Activated T-helper 2 cell treated with anti-CD3 and anti-CD28 coated beads, Interferon-gamma antibody, Interleukin-2, Interleukin-4, amounts not matched to agents 10 μg/mL and 5 μg/mL and 100 μg/mL, durations not matched to agents 14 hours and 24 hours and 36 hours (primary cell): ENCODE data around the gene RAB22A. TPM values are rescaled to one million over a fixed set of nuclear protein-coding genes. Genes with fewer than 3 reads are reported as not detected.
"Not testable (repeated sequence)": the region's sequence is repeated elsewhere in the genome, so short reads cannot be mapped to it uniquely, and the experiment has no call there.

Experiments used
- DNase-seq: peaks from one replicate; pipeline ENCODE4 v3.0.0; 2021; ENCODE audit warnings: low spot score
- H3K27ac Mint-ChIP-seq: one replicate; pipeline ENCODE4 v1.8.0; 2021; ENCODE audit warnings: mixed read lengths
- H3K27me3 Mint-ChIP-seq: one replicate; pipeline ENCODE4 v1.8.0; 2021; ENCODE audit warnings: low read depth, mixed read lengths
- H3K36me3 Mint-ChIP-seq: one replicate; pipeline ENCODE4 v1.8.0; 2021; ENCODE audit warnings: low read depth, mixed read lengths
- H3K4me1 Mint-ChIP-seq: one replicate; pipeline ENCODE4 v1.8.0; 2021; ENCODE audit warnings: low read depth, mixed read lengths
- H3K4me3 Mint-ChIP-seq: one replicate; pipeline ENCODE4 v1.8.0; 2021; ENCODE audit warnings: low read depth, mild to moderate bottlenecking, moderate library complexity, mixed read lengths
- H3K9me3 Mint-ChIP-seq: one replicate; pipeline ENCODE4 v1.8.0; 2021; ENCODE audit warnings: mixed read lengths
- intact Hi-C: fragments of 100-400 bp; cut with micrococcal nuclease; formaldehyde crosslinking; loops from one replicate; pipeline ENCODE4 v1.15.1; 2023
- total RNA-seq: library from RNA; stranded (reverse); gene quantifications from 2 replicates; pipeline ENCODE4 v1.2.3, GENCODE V29; 2022

The RAB22A gene
- total RNA-seq, 1 donor from 2014 or later, result 16.0 TPM

- no peaks in the 10 kb centered on the region for H3K9me3 Mint-ChIP-seq
- no peak for DNase-seq
- no peak overlapping the region for H3K4me3 Mint-ChIP-seq
- H3K36me3 Mint-ChIP-seq, result peaks cover 27% of the 10 kb centered on the region
- H3K27ac Mint-ChIP-seq, result no peak overlapping the region
- H3K27me3 Mint-ChIP-seq, result no peaks in the 10 kb centered on the region
- peaks cover 4% of the 10 kb centered on the region for H3K4me1 Mint-ChIP-seq
- intact Hi-C loops, result no loop called here
These were observed 57.4 kb downstream of the RAB22A start for GRCh38 chr20:58366866-58367265.

DNA sequence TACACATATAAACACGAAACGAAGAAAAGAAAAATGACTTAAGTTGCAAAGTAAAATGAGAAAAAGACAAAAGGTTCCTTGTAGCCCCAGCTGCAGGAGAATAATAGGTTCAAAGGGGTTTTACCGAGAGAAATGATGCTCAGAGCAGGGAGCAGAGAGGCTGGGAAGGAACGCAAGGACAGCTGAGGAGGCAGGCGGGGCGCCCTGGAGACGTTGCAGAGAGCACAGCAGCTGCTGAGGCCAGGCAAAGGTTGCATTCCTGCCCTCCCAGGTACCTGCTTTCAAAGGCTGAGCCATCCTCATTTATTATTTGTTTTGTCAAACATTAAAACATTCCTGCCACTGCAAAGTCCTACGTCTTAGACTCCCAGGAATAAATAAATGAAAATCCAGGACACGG is 63.3 kb downstream of the RAB22A start:
- no peak overlapping the region for H3K4me3 Mint-ChIP-seq
- H3K27ac Mint-ChIP-seq, result no peak overlapping the region
- intact Hi-C loops, result no loop called here
- no peaks in the 10 kb centered on the region for H3K9me3 Mint-ChIP-seq
- H3K36me3 Mint-ChIP-seq, result no peaks in the 10 kb centered on the region
- DNase-seq, result no peak
- H3K27me3 Mint-ChIP-seq, result peaks cover 8% of the 10 kb centered on the region
- peaks cover 2% of the 10 kb centered on the region for H3K4me1 Mint-ChIP-seq

GRCh38 chr20:58373296-58373695 is 63.8 kb downstream of the RAB22A start:
- intact Hi-C loops, H3K4me3 Mint-ChIP-seq, H3K4me1 Mint-ChIP-seq, H3K27ac Mint-ChIP-seq, H3K9me3 Mint-ChIP-seq, DNase-seq, H3K36me3 Mint-ChIP-seq: not testable (repeated sequence)
- H3K27me3 Mint-ChIP-seq, result peaks cover 12% of the 10 kb centered on the region

DNA sequence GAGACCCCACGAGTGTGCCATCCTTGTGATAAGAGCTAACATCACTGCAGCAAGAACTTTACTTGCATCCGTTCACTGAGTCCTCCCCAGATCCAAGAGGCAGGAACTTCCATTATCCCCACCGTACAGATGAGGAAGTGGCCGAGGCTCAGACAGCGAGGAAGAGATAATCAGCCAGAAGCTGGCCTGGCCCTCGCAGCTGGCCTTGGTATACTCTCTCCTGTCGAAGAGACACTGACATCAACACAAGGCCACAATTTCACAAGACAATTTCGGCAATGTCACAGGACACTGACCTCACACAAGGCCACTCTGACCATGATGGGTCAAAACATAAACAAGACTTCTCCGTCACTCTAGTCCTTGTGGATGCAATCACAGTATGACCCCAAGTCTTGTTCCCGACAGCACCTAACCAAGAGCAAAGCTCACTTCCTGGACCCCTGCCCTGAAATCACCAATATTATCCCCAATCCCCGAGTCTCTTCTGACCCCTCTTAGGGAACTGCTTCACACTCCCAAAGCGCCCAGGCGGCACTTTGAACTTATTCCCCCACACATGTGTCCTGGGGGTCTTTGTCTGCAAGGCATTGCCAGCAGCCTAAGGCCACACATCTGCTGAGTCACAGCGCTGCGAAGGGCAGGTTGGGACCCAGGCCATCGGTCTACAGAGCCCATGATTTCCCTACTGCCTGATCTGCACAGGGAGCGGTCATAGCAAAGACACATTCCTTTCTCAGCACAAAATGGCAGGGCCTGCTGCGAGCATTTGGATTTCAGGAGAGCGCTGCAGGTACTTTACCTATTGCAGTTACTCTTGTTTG is 64.7 kb downstream of the RAB22A start:
- Mint-ChIP-seq H3K4me3 (no peak overlapping the region), H3K27me3 (peaks cover 17% of the 10 kb centered on the region), H3K9me3 (no peaks in the 10 kb centered on the region), H3K36me3 (no peaks in the 10 kb centered on the region), H3K4me1 (peaks cover 2% of the 10 kb centered on the region), H3K27ac (no peak overlapping the region)
- no peak for DNase-seq
- intact Hi-C loops, result no loop called here

GRCh38 chr20:58374906-58375758 is 65.6 kb downstream of the RAB22A start:
- H3K4me1 Mint-ChIP-seq, result peaks cover 2% of the 10 kb centered on the region
- DNase-seq, result no peak
- peaks cover 22% of the 10 kb centered on the region for H3K27me3 Mint-ChIP-seq
- no peaks in the 10 kb centered on the region for H3K9me3 Mint-ChIP-seq
- H3K36me3 Mint-ChIP-seq, result no peaks in the 10 kb centered on the region
- no peak overlapping the region for H3K27ac Mint-ChIP-seq
- no peak overlapping the region for H3K4me3 Mint-ChIP-seq
- intact Hi-C loops, result no loop called here

DNA sequence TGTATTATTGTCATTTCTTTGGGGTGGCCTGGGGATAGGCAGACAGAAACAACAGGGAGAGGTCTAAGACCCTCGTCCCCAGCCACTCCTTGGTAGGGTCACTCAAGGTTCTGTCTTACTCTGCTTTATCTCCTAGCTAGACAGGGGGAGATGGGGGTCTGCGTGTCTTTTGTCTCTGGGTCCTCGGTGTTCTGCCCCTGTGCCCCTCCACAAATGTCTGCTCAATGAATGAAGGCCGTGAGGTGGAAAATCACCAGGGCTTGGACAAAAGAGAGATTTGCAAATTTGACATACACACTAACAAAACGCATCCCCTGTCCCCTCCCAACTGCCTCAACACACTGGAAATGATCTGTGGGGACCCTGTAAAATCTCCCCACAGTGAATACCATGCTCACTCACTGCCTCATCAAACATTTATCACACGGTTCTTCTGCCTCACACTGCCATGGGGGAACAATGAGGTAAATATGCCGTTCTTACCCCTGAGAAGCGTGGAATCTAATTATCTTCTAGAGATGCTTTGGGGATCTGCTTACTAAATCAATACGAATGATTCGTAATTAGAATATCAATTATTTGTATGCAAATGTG is 66.3 kb downstream of the RAB22A start:
- intact Hi-C loops, result no loop called here
- H3K4me3 Mint-ChIP-seq, result no peak overlapping the region
- H3K36me3 Mint-ChIP-seq, result no peaks in the 10 kb centered on the region
- H3K4me1 Mint-ChIP-seq, result peaks cover 2% of the 10 kb centered on the region
- no peak for DNase-seq
- H3K27me3 Mint-ChIP-seq, result peaks cover 22% of the 10 kb centered on the region
- no peak overlapping the region for H3K27ac Mint-ChIP-seq
- peaks cover 2% of the 10 kb centered on the region for H3K9me3 Mint-ChIP-seq

DNA sequence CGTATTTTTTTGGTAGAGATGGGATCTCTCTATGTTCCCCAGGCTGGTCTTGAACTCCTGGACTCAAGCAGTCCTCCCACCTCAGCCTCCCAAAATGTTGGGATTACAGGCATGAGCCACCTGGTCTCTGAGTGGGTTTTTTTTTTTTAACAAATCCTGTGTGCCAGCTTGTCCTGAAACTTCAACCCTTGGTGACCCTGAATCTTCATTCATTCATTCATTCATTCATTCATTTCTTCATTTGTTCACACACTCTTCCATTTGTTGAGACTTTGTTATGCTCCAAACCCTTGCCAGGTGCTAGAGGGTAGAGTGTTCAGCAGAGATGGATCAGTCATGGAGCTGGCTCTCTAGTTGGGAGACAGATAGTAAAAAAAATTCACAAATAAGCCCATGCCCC is 67.5 kb downstream of the RAB22A start:
- intact Hi-C loops, result no loop called here
- Mint-ChIP-seq H3K9me3 (peaks cover 10% of the 10 kb centered on the region), H3K36me3 (no peaks in the 10 kb centered on the region), H3K27me3 (peaks cover 22% of the 10 kb centered on the region), H3K4me1 (peaks cover 2% of the 10 kb centered on the region), H3K27ac (no peak overlapping the region), H3K4me3 (no peak overlapping the region)
- no peak for DNase-seq

GRCh38 chr20:58377766-58378401 is 68.4 kb downstream of the RAB22A start:
- Mint-ChIP-seq H3K36me3 (no peaks in the 10 kb centered on the region), H3K4me3 (no peak overlapping the region), H3K27ac (no peak overlapping the region), H3K9me3 (peaks cover 10% of the 10 kb centered on the region), H3K4me1 (peaks cover 2% of the 10 kb centered on the region), H3K27me3 (peaks cover 22% of the 10 kb centered on the region)
- intact Hi-C loops, result no loop called here
- DNase-seq, result no peak

DNA sequence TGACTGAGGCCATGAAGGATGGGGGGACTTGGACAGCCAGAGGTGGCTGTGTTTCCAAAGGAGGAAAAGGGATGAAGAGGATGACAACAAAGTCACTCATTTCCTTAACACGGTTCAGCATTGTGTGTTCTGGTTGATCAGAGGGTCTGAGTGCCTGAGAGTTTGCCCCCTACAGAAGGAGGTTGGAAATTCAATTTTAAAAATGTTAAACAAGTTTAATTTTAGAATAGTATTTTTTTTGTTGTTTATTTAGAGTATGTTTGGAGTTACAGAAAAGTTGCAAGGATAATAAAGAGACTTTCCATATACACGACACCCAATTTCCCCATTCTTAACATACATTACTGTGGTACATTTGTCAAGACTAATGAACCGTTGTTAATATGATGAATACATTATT is 69.2 kb downstream of the RAB22A start:
- no peaks in the 10 kb centered on the region for H3K36me3 Mint-ChIP-seq
- peaks cover 10% of the 10 kb centered on the region for H3K9me3 Mint-ChIP-seq
- DNase-seq, result no peak
- H3K4me3 Mint-ChIP-seq, result no peak overlapping the region
- intact Hi-C loops, result no loop called here
- no peak overlapping the region for H3K27ac Mint-ChIP-seq
- H3K4me1 Mint-ChIP-seq, result peaks cover 2% of the 10 kb centered on the region
- H3K27me3 Mint-ChIP-seq, result peaks cover 22% of the 10 kb centered on the region

DNA sequence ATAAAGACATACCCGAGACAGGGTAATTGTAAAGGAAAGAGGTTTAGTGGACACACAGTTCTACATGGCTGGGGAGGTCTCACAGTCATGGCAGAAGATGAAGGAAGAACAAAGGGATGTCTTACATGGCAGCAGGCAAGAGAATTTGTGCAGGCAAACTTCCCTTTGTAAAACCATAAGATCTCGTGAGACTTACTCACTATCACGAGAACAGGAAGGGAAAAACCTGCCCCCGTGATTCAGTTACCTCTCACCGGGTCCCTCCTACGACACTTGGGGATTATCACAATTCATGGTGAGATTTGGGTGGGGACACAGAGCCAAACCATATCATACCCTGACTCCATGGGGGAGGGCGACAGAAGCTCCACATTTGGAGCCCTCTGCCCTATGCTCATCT is 72.1 kb downstream of the RAB22A start:
- intact Hi-C loops, result no loop called here
- Mint-ChIP-seq H3K36me3 (no peaks in the 10 kb centered on the region), H3K4me3 (no peak overlapping the region), H3K4me1 (no peaks in the 10 kb centered on the region), H3K27me3 (peaks cover 23% of the 10 kb centered on the region), H3K27ac (no peak overlapping the region), H3K9me3 (peaks cover 10% of the 10 kb centered on the region)
- DNase-seq, result no peak

- intact Hi-C loops, result no loop called here
- peaks cover 22% of the 10 kb centered on the region for H3K27me3 Mint-ChIP-seq
- no peak for DNase-seq
- H3K4me3 Mint-ChIP-seq, result no peak overlapping the region
- no peaks in the 10 kb centered on the region for H3K36me3 Mint-ChIP-seq
- peaks cover 10% of the 10 kb centered on the region for H3K9me3 Mint-ChIP-seq
- no peaks in the 10 kb centered on the region for H3K4me1 Mint-ChIP-seq
- no peak overlapping the region for H3K27ac Mint-ChIP-seq
These were observed 72.6 kb downstream of the RAB22A start for GRCh38 chr20:58382096-58382495.

DNA sequence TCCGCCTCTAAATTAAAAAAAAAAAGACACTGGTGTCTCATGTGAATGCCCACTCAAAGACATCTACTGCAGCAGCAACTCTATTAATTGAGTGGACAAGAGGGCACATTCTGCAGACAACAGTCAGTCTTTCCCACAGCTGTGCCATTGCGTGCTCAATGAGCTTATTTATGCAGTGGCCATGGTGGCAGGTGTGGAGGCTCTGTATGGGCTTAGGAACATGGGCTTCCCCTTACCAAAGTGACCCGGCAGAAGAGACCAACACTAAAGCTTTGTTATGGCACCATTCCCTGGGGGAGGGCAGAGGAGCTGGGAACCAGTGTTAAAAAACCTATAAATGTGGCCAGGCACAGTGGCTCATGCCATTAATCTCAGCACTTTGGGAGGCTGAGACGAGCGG is 75.3 kb downstream of the RAB22A start:
- H3K27me3 Mint-ChIP-seq, result peaks cover 8% of the 10 kb centered on the region
- H3K9me3 Mint-ChIP-seq, result peaks cover 10% of the 10 kb centered on the region
- H3K27ac Mint-ChIP-seq, result no peak overlapping the region
- intact Hi-C loops, result loop anchor here (5.0 kb wide), 1 partner anchor 988 kb away; no protein-coding TSS in a partner anchor
- no peak for DNase-seq
- peaks cover 2% of the 10 kb centered on the region for H3K36me3 Mint-ChIP-seq
- H3K4me3 Mint-ChIP-seq, result no peak overlapping the region
- H3K4me1 Mint-ChIP-seq, result peaks cover 3% of the 10 kb centered on the region
